A673 (cell line): ENCODE results near the gene INPP5A. TPM values are rescaled to one million over a fixed set of nuclear protein-coding genes. Genes with fewer than 3 reads are reported as not detected.

Source experiments
- BruUV-seq: library from RNA; stranded (reverse); fragments of 400-500 nt; replicated peaks from 2 replicates; lab custom pipeline; 2021; lab: Mats Ljungman, UMichigan
- CTCF ChIA-PET: fragments of 300-600 bp; sonication (Branson Sonifier 250); formaldehyde crosslinking; loops from one replicate; lab custom pipeline; 2022; ENCODE audit warnings: antibody characterized with exemption; lab: Charles Lee
- POLR2A ChIA-PET: fragments of 300-600 bp; sonication (Branson Sonifier 250); formaldehyde crosslinking; loops from one replicate; lab custom pipeline; 2022; ENCODE audit warnings: antibody characterized with exemption; ENCODE audit not compliant: low non-redundant PET; lab: Charles Lee
- DNase-seq: peaks from one replicate; pipeline ENCODE4 v3.0.0-alpha.2; 2015; ENCODE audit warnings: low spot score
- H3K27ac ChIP-seq: fragments of 200-600 bp; sonication (generic); 2 replicates; pipeline ENCODE4 v1.5.1; 2016; ENCODE audit warnings: mixed run types, low read depth, mild to moderate bottlenecking, mixed read lengths, antibody characterized with exemption, low read length; ENCODE audit not compliant: poor library complexity, severe bottlenecking
- H3K27me3 ChIP-seq: fragments of 200-600 bp; sonication (generic); replicated peaks from 2 replicates; pipeline ENCODE4 v1.6.1; 2017; ENCODE audit warnings: mixed run types, low read depth, mild to moderate bottlenecking, mixed read lengths, antibody characterized with exemption, low read length; ENCODE audit not compliant: insufficient read depth, poor library complexity
- H3K36me3 ChIP-seq: fragments of 200-600 bp; sonication (generic); 2 replicates; pipeline ENCODE4 v1.6.1; 2016; ENCODE audit warnings: mixed run types, mild to moderate bottlenecking, mixed read lengths, antibody characterized with exemption, low read length; ENCODE audit not compliant: insufficient read depth, poor library complexity, severe bottlenecking
- H3K4me1 ChIP-seq: fragments of 200-600 bp; sonication (generic); 2 replicates; pipeline ENCODE4 v1.6.1; 2017; ENCODE audit warnings: mixed run types, mild to moderate bottlenecking, mixed read lengths, antibody characterized with exemption, low read length; ENCODE audit not compliant: insufficient read depth, poor library complexity, severe bottlenecking
- H3K4me3 ChIP-seq: fragments of 200-600 bp; sonication (generic); 2 replicates; pipeline ENCODE4 v1.5.1; 2016; ENCODE audit warnings: low read depth, mixed run types, mild to moderate bottlenecking, mixed read lengths, low read length; ENCODE audit not compliant: poor library complexity, severe bottlenecking
- H3K9me3 ChIP-seq: fragments of 200-600 bp; sonication (generic); 2 replicates; pipeline ENCODE4 v1.6.1; 2016; ENCODE audit warnings: mixed run types, low read depth, mild to moderate bottlenecking, mixed read lengths, antibody characterized with exemption, low read length; ENCODE audit not compliant: poor library complexity, severe bottlenecking
- CTCF ChIP-seq: fragments of 300-800, 200-600 bp; sonication (generic); conservative IDR thresholded peaks from 2 replicates; pipeline ENCODE4 v1.5.1; 2017; ENCODE audit warnings: low read depth, mild to moderate bottlenecking, antibody characterized with exemption, low read length, moderate library complexity, mixed read lengths
- EZH2 ChIP-seq: fragments of 200-600 bp; sonication (generic); IDR thresholded peaks from 2 replicates; pipeline ENCODE4 v1.6.1; 2017; ENCODE audit warnings: borderline replicate concordance, low read depth, mild to moderate bottlenecking, mixed read lengths, antibody characterized with exemption, low read length; ENCODE audit not compliant: poor library complexity, severe bottlenecking
- intact Hi-C: fragments of 100-400 bp; cut with micrococcal nuclease; formaldehyde crosslinking; loops from one replicate; pipeline ENCODE4 v1.10.0; 2022; ENCODE audit not compliant: unreplicated experiment
- total RNA-seq: library from RNA; stranded (reverse); gene quantifications from 2 replicates; pipeline ENCODE4 v1.2.3, GENCODE V29; 2021

INPP5A gene
- total RNA-seq, 1 experiment from 2014 or later: 21.8 TPM

- DNase-seq: no peak
- TF ChIP-seq CTCF (no peak), EZH2 (no peak)
- CTCF ChIA-PET: no interaction called here
- intact Hi-C loops: no loop called here
- H3K27ac ChIP-seq: no peak overlapping the region
- H3K4me1 ChIP-seq: no peaks in the 10 kb centered on the region
- no TSS peak for BruUV-seq
- no peaks in the 10 kb centered on the region for H3K9me3 ChIP-seq
- no peak overlapping the region for H3K4me3 ChIP-seq
- no peaks in the 10 kb centered on the region for H3K36me3 ChIP-seq
- H3K27me3 ChIP-seq: no peaks in the 10 kb centered on the region
- POLR2A ChIA-PET: no interaction called here
Measured at GRCh38 chr10:132607961-132608495, 70.4 kb downstream of the INPP5A start.

DNA sequence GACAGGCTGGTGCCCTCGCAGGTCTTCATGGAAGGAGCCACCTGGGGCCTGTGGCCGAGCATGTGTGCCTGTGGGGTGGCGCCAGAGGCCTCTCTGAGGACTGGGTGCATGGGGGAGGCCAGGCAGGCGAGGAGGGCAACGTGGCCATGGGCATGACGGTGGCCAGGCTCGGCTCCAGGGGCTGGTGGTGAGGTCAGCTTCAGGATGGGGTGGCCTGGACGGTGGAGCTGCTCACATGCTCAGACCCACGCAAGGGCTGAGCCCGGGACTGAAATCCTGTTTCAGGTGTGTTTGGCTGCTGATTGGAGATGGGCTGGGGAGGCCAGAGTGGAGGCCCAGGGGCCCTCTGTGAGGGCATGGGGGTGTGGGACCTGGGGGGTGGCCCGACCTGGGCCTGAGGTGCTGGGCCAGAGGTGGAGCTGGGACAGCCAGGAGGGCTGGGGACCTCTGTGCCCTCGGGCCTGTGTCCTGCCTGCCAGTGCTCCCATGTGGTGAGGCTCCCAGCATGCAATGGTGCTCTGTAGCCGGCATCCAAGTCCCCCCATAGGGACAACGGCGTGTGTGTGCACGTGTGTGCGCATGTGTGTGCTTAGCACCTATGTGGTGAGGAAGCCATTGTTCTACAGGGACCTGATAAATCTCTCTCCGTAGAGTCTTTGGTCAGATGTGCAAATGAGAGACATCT lies 71.1 kb downstream of the INPP5A start:
- Histone ChIP-seq H3K36me3 (no peaks in the 10 kb centered on the region), H3K27me3 (no peaks in the 10 kb centered on the region), H3K4me3 (no peak overlapping the region), H3K27ac (no peak overlapping the region), H3K9me3 (no peaks in the 10 kb centered on the region), H3K4me1 (no peaks in the 10 kb centered on the region)
- CTCF ChIA-PET: no interaction called here
- no TSS peak for BruUV-seq
- TF ChIP-seq EZH2 (no peak), CTCF (no peak)
- POLR2A ChIA-PET: no interaction called here
- no peak for DNase-seq
- intact Hi-C loops: no loop called here

GRCh38 chr10:132609211-132609610 lies 71.6 kb downstream of the INPP5A start:
- intact Hi-C loops: no loop called here
- no TSS peak for BruUV-seq

More at GRCh38 chr10:132609211-132609610, 71.6 kb downstream of the INPP5A start:
- no peak for DNase-seq
- Histone ChIP-seq H3K4me3 (no peak overlapping the region), H3K27ac (no peak overlapping the region), H3K27me3 (no peaks in the 10 kb centered on the region), H3K36me3 (no peaks in the 10 kb centered on the region), H3K9me3 (no peaks in the 10 kb centered on the region), H3K4me1 (no peaks in the 10 kb centered on the region)
- POLR2A ChIA-PET: no interaction called here
- TF ChIP-seq CTCF (no peak), EZH2 (no peak)
- CTCF ChIA-PET: no interaction called here
